ENCODE measurements around the gene ARHGEF10L.

ARHGEF10L gene

DNA sequence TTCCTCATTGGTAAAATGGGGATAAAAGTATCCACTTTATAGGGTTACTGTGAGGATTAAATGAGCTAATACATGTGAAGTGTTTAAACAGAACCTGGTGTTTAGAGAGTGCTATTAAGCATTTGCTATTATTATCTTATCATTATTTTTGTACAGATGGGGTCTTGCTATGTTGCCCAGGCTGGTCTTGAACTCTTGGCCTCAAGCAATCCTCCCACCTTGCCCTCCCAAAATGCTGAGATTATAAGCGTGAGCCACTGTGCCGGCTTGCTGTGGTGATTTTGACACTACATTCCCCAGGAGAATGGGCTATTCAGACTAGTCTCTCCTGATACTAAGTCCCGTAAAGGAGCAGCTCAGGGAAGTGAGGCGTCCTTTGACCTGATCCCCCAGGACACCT, 6.3 kb upstream of the ARHGEF10L start:
- Histone ChIP-seq H2AK5ac (ENCODE audit: low read length, severe bottlenecking) (no peak overlapping the region), H2BK120ac (ENCODE audit: low read depth, low read length) (no peak overlapping the region), H3K27me3 (ENCODE audit: control insufficient read depth in 1 of 2, insufficient read depth in 1 of 2, low read length in 2 of 2) (peaks cover 0 to 10% of the 10 kb centered on the region in 2 experiments), H3K18ac (ENCODE audit: low read depth in 1 of 2, low read length in 2 of 2) (no peak overlapping the region), H3K4me3 (ENCODE audit: insufficient read depth in 1 of 2, low read depth in 1 of 2, low read length in 2 of 2) (no peak overlapping the region), H3K4ac (ENCODE audit: low read depth in 1 of 2, low read length in 2 of 2) (no peak overlapping the region), H2BK15ac (ENCODE audit: low read depth, poor library complexity, severe bottlenecking) (no peak overlapping the region), H3K23ac (ENCODE audit: low read length in 2 of 2) (no peak overlapping the region), H3K9me3 (ENCODE audit: control insufficient read depth, low read length) (no peaks in the 10 kb centered on the region), H4K8ac (ENCODE audit: low read length) (no peak overlapping the region), H3K9ac (ENCODE audit: low read length) (no peak overlapping the region), H2BK12ac (ENCODE audit: low read length in 2 of 2) (no peak overlapping the region), H2AFZ (ENCODE audit: low read depth, low read length) (no peak overlapping the region), H3K27ac (ENCODE audit: low read length, poor library complexity, severe bottlenecking) (no peak overlapping the region), H3K36me3 (ENCODE audit: control insufficient read depth in 1 of 2, insufficient read depth in 2 of 2, low read depth in 1 of 2, low read length in 2 of 2) (no peaks in the 10 kb centered on the region), H3K14ac (ENCODE audit: low read length in 2 of 2) (no peak overlapping the region), H3K4me1 (ENCODE audit: control insufficient read depth, insufficient read depth, low read depth, low read length) (no peaks in the 10 kb centered on the region), H2BK5ac (ENCODE audit: low read depth, low read length, poor library complexity, severe bottlenecking) (no peak overlapping the region), H4K91ac (ENCODE audit: low read length) (no peak overlapping the region), H3K4me2 (ENCODE audit: low read length, poor library complexity, severe bottlenecking) (no peak overlapping the region), H3K79me1 (replicated peaks; ENCODE audit: low read length, poor library complexity, severe bottlenecking) (no peaks in the 10 kb centered on the region)
- 93% methylated on average over 4 of the region's 4 CpGs for WGBS
- no peak for DNase-seq

DNA sequence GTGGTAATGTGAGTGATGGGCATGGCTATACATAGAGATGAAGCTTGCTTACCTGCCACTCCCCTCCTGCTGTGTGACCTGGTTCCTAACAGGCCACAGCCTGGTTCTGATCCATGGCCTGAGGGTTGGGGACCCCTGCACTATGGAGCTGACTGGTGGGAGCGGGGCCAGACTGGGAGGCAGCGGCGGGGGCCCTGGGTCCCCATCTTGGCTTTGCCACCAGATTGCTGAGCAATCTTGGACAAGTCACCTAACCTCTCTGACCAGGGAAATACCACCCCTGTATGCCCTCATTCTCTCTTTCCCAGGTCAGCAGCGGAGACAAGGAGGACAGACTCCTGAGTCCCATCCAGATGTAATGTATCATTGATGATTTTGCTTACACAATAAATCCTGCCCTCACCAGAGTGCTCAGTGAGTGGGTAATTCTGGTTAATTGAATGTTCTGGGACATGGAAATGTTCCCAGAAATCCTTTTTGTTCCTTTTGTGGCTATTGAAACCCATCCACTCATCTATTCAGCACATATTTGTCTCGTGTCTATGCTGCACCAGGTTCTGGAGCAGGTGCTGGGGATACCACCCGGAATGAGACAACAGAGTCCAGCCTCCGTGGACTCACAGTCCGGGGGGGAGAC, 4.1 kb upstream of the ARHGEF10L start:
- Histone ChIP-seq H4K8ac (ENCODE audit: low read length) (no peak overlapping the region), H3K4me1 (ENCODE audit: control insufficient read depth, insufficient read depth, low read depth, low read length) (peaks cover 7% of the 10 kb centered on the region), H3K4me2 (ENCODE audit: low read length, poor library complexity, severe bottlenecking) (no peak overlapping the region), H2BK12ac (ENCODE audit: low read length in 2 of 2) (no peak overlapping the region), H3K4ac (ENCODE audit: low read depth in 1 of 2, low read length in 2 of 2) (no peak overlapping the region), H3K4me3 (ENCODE audit: insufficient read depth in 1 of 2, low read depth in 1 of 2, low read length in 2 of 2) (no peak overlapping the region), H3K27ac (ENCODE audit: low read length, poor library complexity, severe bottlenecking) (no peak overlapping the region), H2AFZ (ENCODE audit: low read depth, low read length) (no peak overlapping the region), H2AK5ac (ENCODE audit: low read length, severe bottlenecking) (no peak overlapping the region), H3K18ac (ENCODE audit: low read depth in 1 of 2, low read length in 2 of 2) (no peak overlapping the region), H3K36me3 (ENCODE audit: control insufficient read depth in 1 of 2, insufficient read depth in 2 of 2, low read depth in 1 of 2, low read length in 2 of 2) (no peaks in the 10 kb centered on the region), H3K9ac (ENCODE audit: low read length) (no peak overlapping the region), H3K27me3 (ENCODE audit: control insufficient read depth in 1 of 2, insufficient read depth in 1 of 2, low read length in 2 of 2) (no peaks in the 10 kb centered on the region), H3K9me3 (ENCODE audit: control insufficient read depth, low read length) (no peaks in the 10 kb centered on the region), H3K23ac (ENCODE audit: low read length in 2 of 2) (no peak overlapping the region), H3K14ac (ENCODE audit: low read length in 2 of 2) (no peak overlapping the region), H2BK120ac (ENCODE audit: low read depth, low read length) (no peak overlapping the region), H2BK5ac (ENCODE audit: low read depth, low read length, poor library complexity, severe bottlenecking) (no peak overlapping the region), H3K79me1 (replicated peaks; ENCODE audit: low read length, poor library complexity, severe bottlenecking) (peaks cover 1% of the 10 kb centered on the region), H4K91ac (ENCODE audit: low read length) (peak overlapping the region; percentile 29), H2BK15ac (ENCODE audit: low read depth, poor library complexity, severe bottlenecking) (no peak overlapping the region)
- DNase-seq = no peak
- WGBS = 95% methylated on average over 8 of the region's 8 CpGs

DNA sequence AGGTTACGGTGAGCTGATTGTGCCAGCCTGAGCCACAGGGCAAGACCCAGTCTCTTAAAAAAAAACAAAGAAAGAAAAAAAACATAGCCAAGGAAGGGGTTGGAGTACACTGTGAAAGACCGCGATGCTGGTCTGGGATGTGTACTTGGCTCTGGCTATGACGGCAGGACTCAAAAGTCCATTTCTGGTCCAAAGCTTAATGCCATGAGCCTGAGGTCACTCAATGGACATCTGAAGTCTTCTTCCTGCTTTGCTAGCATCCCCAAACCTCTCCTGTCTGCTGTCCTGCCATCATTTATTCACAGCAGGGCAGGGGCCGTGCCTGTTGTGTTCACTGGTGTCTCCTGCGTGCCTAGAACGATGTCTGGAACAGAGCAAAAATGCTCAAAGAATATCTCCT, 1.5 kb upstream of the ARHGEF10L start:
- Histone ChIP-seq H3K79me1 (replicated peaks; ENCODE audit: low read length, poor library complexity, severe bottlenecking) (peaks cover 15% of the 10 kb centered on the region), H3K27ac (ENCODE audit: low read length, poor library complexity, severe bottlenecking) (no peak overlapping the region), H2BK120ac (ENCODE audit: low read depth, low read length) (no peak overlapping the region), H3K18ac (ENCODE audit: low read depth in 1 of 2, low read length in 2 of 2) (peak overlapping the region in 1 of 2 experiments; percentile 28), H3K23ac (ENCODE audit: low read length in 2 of 2) (no peak overlapping the region), H2AFZ (ENCODE audit: low read depth, low read length) (no peak overlapping the region), H2BK5ac (ENCODE audit: low read depth, low read length, poor library complexity, severe bottlenecking) (no peak overlapping the region), H3K9me3 (ENCODE audit: control insufficient read depth, low read length) (no peaks in the 10 kb centered on the region), H2BK12ac (ENCODE audit: low read length in 2 of 2) (peak overlapping the region in 1 of 2 experiments; percentile 1), H3K4me2 (ENCODE audit: low read length, poor library complexity, severe bottlenecking) (no peak overlapping the region), H4K8ac (ENCODE audit: low read length) (no peak overlapping the region), H3K27me3 (ENCODE audit: control insufficient read depth in 1 of 2, insufficient read depth in 1 of 2, low read length in 2 of 2) (no peaks in the 10 kb centered on the region), H3K36me3 (ENCODE audit: control insufficient read depth in 1 of 2, insufficient read depth in 2 of 2, low read depth in 1 of 2, low read length in 2 of 2) (no peaks in the 10 kb centered on the region), H2BK15ac (ENCODE audit: low read depth, poor library complexity, severe bottlenecking) (no peak overlapping the region), H3K9ac (ENCODE audit: low read length) (no peak overlapping the region), H3K4me3 (ENCODE audit: insufficient read depth in 1 of 2, low read depth in 1 of 2, low read length in 2 of 2) (no peak overlapping the region), H2AK5ac (ENCODE audit: low read length, severe bottlenecking) (no peak overlapping the region), H3K4me1 (ENCODE audit: control insufficient read depth, insufficient read depth, low read depth, low read length) (peaks cover 15% of the 10 kb centered on the region), H3K4ac (ENCODE audit: low read depth in 1 of 2, low read length in 2 of 2) (no peak overlapping the region), H4K91ac (ENCODE audit: low read length) (no peak overlapping the region), H3K14ac (ENCODE audit: low read length in 2 of 2) (no peak overlapping the region)
- DNase-seq = peak; percentile 40
- 82% methylated on average over 6 of the region's 7 CpGs for WGBS

GRCh38 chr1:17538428-17539117, 925 bp upstream of the ARHGEF10L start:
- no peak overlapping the region for H3K14ac ChIP-seq (ENCODE audit: low read length in 2 of 2)
- H3K27ac ChIP-seq (ENCODE audit: low read length, poor library complexity, severe bottlenecking) = no peak overlapping the region
- H2BK12ac ChIP-seq (ENCODE audit: low read length in 2 of 2) = peak overlapping the region; percentile 1 to 29
- no peaks in the 10 kb centered on the region for H3K36me3 ChIP-seq (ENCODE audit: control insufficient read depth in 1 of 2, insufficient read depth in 2 of 2, low read depth in 1 of 2, low read length in 2 of 2)
- H2AK5ac ChIP-seq (ENCODE audit: low read length, severe bottlenecking) = no peak overlapping the region
- H4K91ac ChIP-seq (ENCODE audit: low read length) = no peak overlapping the region
- no peaks in the 10 kb centered on the region for H3K9me3 ChIP-seq (ENCODE audit: control insufficient read depth, low read length)
- no peak overlapping the region for H2BK5ac ChIP-seq (ENCODE audit: low read depth, low read length, poor library complexity, severe bottlenecking)
- no peak overlapping the region for H3K4me2 ChIP-seq (ENCODE audit: low read length, poor library complexity, severe bottlenecking)
- H3K4me1 ChIP-seq (ENCODE audit: control insufficient read depth, insufficient read depth, low read depth, low read length) = peaks cover 15% of the 10 kb centered on the region
- no peak overlapping the region for H3K23ac ChIP-seq (ENCODE audit: low read length in 2 of 2)
- H2AFZ ChIP-seq (ENCODE audit: low read depth, low read length) = no peak overlapping the region
- H3K4ac ChIP-seq (ENCODE audit: low read depth in 1 of 2, low read length in 2 of 2) = no peak overlapping the region
- H3K27me3 ChIP-seq (ENCODE audit: control insufficient read depth in 1 of 2, insufficient read depth in 1 of 2, low read length in 2 of 2) = no peaks in the 10 kb centered on the region
- no peak overlapping the region for H3K4me3 ChIP-seq (ENCODE audit: insufficient read depth in 1 of 2, low read depth in 1 of 2, low read length in 2 of 2)
- H3K79me1 ChIP-seq (replicated peaks; ENCODE audit: low read length, poor library complexity, severe bottlenecking) = peaks cover 15% of the 10 kb centered on the region
- H3K9ac ChIP-seq (ENCODE audit: low read length) = peak overlapping the region; percentile 43
- H2BK15ac ChIP-seq (ENCODE audit: low read depth, poor library complexity, severe bottlenecking) = no peak overlapping the region
- WGBS = 9% methylated on average over 8 of the region's 13 CpGs
- H2BK120ac ChIP-seq (ENCODE audit: low read depth, low read length) = no peak overlapping the region
- H3K18ac ChIP-seq (ENCODE audit: low read depth in 1 of 2, low read length in 2 of 2) = peak overlapping the region in 1 of 2 experiments; percentile 6
- H4K8ac ChIP-seq (ENCODE audit: low read length) = no peak overlapping the region
- DNase-seq = peak; percentile 87
